Measurements from ENCODE around the gene MIDN.

DNA sequence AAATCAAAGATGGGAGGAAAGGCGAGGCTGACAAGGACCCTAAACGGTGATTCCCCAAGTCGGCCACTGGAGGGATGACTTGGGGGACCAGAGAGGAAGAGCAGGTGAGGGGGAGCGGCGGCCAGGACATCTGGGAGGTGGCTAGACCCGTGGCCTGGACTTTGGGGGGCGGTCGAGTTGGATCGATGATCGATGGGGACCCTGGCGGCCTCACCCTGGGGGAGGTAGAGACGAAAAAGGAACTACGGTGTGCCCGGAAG is 13.1 kb downstream of the MIDN start:
- TF ChIP-seq SP1 (IDR thresholded peaks at IDR 0.05; ENCODE audit: low read depth, low read length), result no peak
- TF ChIP-seq, protein P1, sequence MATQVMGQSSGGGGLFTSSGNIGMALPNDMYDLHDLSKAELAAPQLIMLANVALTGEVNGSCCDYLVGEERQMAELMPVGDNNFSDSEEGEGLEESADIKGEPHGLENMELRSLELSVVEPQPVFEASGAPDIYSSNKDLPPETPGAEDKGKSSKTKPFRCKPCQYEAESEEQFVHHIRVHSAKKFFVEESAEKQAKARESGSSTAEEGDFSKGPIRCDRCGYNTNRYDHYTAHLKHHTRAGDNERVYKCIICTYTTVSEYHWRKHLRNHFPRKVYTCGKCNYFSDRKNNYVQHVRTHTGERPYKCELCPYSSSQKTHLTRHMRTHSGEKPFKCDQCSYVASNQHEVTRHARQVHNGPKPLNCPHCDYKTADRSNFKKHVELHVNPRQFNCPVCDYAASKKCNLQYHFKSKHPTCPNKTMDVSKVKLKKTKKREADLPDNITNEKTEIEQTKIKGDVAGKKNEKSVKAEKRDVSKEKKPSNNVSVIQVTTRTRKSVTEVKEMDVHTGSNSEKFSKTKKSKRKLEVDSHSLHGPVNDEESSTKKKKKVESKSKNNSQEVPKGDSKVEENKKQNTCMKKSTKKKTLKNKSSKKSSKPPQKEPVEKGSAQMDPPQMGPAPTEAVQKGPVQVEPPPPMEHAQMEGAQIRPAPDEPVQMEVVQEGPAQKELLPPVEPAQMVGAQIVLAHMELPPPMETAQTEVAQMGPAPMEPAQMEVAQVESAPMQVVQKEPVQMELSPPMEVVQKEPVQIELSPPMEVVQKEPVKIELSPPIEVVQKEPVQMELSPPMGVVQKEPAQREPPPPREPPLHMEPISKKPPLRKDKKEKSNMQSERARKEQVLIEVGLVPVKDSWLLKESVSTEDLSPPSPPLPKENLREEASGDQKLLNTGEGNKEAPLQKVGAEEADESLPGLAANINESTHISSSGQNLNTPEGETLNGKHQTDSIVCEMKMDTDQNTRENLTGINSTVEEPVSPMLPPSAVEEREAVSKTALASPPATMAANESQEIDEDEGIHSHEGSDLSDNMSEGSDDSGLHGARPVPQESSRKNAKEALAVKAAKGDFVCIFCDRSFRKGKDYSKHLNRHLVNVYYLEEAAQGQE (IDR thresholded peaks at IDR 0.05; ENCODE audit: low read depth, low read length), result no peak
- TF ChIP-seq EZH2 (IDR thresholded peaks at IDR 0.05; ENCODE audit: borderline replicate concordance, control insufficient read depth, low read depth, low read length), result no peak
- no peak for TF ChIP-seq RCOR1 (conservative IDR thresholded peaks at IDR 0.05; ENCODE audit: low read depth, low read length)
- TF ChIP-seq, protein P2, sequence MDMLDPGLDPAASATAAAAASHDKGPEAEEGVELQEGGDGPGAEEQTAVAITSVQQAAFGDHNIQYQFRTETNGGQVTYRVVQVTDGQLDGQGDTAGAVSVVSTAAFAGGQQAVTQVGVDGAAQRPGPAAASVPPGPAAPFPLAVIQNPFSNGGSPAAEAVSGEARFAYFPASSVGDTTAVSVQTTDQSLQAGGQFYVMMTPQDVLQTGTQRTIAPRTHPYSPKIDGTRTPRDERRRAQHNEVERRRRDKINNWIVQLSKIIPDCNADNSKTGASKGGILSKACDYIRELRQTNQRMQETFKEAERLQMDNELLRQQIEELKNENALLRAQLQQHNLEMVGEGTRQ (IDR thresholded peaks at IDR 0.05; ENCODE audit: borderline replicate concordance, low read depth, low read length), result no peak
- no peak; the same call in 1 of the 2 replicates for TF ChIP-seq POLR2A (IDR thresholded peaks at IDR 0.05; ENCODE audit: low read depth, low read length)
- TF ChIP-seq ETV6 (conservative IDR thresholded peaks at IDR 0.05 in 1 of 2, IDR thresholded peaks at IDR 0.05 in 1 of 2; ENCODE audit: borderline replicate concordance in 1 of 2, low read depth in 1 of 2), result no peak
- TF ChIP-seq, protein P3, sequence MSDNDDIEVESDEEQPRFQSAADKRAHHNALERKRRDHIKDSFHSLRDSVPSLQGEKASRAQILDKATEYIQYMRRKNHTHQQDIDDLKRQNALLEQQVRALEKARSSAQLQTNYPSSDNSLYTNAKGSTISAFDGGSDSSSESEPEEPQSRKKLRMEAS (IDR thresholded peaks at IDR 0.05; ENCODE audit: low read depth, low read length), result no peak
- no peak for TF ChIP-seq ZNF24 (IDR thresholded peaks at IDR 0.05)

Measured in GM12878 (cell line).